Measurements from ENCODE around the gene GON4L.
"Not testable (repeated sequence)": the region's sequence is repeated elsewhere in the genome, so short reads cannot be mapped to it uniquely, and the experiment has no call there.

GON4L gene

DNA sequence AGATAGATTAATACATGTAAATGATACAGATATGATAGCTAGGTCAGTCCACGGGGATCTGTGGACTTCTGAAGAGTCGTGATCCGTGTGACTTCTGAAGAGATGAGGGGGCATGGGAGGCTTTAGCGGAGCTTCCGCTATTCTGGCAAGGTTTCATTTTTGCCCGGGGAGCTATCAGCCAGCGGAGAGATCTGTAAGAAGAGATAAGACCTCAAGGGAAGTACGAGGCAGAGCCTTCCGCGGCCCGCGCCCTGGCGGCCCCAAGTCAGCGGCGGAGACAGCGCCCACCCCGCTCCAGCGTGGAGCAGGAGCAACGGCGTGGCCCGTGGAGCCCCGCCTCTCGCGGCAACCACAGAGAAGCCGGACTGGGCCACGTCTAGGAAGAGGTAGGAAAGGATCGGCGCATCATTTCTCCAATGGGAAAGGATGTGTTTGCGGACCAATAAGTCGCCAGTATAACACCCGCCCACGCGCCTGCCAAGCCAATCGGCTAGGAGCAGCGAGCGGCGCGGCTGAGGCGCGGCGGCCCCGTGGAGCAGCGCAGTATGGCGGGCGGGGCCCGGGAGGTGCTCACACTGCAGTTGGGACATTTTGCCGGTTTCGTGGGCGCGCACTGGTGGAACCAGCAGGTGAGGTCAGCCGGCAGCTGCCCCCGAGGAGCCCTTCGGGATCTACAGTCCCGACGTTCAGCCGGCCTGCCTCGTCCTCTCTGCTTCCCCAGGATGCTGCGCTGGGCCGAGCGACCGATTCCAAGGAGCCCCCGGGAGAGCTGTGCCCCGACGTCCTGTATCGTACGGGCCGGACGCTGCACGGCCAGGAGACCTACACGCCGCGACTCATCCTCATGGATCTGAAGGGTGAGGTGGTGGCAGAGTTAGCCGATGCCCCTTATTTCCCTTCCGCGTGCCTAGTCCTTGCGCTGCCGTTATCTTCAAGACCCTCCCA, 111.5 kb downstream of the GON4L start:
- DNase-seq, result peak; percentile 94

GRCh38 chr1:155744711-155745283, 112.2 kb downstream of the GON4L start:
- DNase-seq, result no peak

DNA sequence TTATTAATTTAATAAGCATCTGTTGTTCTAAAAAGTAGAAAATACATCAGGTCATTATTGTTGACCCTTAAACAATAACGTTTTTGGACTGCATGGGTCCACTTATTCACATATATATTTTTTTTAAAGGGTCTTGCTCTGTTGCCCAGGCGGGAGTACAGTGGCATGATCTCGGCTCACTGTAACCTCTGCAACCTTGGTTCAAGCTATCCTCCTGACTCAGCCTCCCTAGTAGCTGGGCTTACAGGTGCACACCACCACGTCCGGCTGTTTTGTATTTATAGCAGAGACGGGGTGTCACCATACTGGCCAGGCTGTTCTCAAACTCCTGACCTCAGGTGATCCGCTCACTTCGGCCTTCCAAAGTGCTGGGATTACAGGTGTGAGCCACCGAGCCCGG, 115.1 kb downstream of the GON4L start:
- DNase-seq, result no peak

- no peak for DNase-seq
Observed at GRCh38 chr1:155740995-155741394, 116.0 kb downstream of the GON4L start.

GRCh38 chr1:155729031-155729898, 127.7 kb downstream of the GON4L start:
- no peak for DNase-seq

DNA sequence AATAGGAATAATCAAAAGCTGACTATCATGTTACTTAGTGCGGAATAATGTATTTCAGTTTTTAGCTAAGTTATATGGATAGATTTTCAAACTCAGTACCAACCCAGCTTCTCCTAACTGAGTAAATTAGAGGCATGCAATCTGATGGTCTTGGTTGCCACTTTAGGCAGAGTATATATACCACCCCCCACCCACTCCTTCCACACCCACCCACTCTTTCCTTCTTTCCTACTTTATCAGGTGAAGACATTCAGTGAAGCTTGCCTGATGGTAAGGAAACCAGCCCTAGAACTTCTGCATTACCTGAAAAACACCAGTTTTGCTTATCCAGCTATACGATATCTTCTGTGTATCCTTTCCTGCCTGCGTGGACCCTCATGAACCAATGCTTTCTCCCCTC, 131.9 kb downstream of the GON4L start:
- DNase-seq, result no peak

- DNase-seq, result no peak
Observed at GRCh38 chr1:155719703-155720102, 137.3 kb downstream of the GON4L start.

DNA sequence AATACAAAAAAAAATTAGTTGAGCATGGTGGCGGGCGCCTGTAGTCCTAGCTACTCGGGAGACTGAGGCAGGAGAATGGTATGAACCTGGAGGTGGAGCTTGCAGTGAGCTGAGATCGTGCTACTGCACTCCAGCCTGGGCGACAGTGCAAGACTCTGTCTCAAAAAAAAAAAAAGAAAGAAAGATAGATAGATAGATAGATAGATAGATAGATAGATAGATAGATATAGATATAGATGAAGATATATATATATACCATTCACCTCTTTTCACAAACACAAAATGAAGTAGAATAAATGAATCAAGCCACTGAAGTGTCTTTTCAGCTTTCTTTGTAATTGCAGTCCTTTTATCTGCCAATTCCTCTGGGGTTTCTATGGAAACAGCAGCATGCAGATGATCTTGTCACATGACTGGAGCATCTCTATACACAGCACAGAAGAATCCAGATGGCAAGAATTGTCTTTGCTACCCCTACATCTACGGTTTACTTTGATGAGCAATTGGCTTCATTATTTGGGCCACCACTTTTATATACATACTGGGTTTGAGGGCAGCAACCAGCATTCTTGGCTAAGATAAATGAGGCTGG, 138.4 kb downstream of the GON4L start:
- DNase-seq, result not testable (repeated sequence)

DNA sequence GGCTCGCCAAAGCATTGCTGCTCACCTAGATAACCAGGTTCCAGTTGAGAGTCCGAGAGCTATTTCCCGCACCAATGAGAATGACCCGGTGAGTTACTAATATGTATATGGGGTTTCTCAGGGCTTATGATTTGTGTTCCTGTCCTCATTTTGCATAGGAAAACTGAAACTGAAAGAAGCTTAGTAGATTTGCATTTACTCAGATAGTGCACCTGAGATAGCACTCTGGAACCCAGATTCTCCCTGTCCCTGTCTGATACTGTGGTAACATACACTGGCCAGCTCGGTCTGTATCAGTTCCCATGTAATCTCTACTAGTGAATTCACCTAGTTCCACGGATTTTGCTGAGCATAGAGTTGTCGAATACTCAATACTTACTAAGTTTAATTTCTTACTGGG, 140.0 kb downstream of the GON4L start:
- no peak for DNase-seq

- no peak for DNase-seq
Observed at GRCh38 chr1:155715777-155716176, 141.2 kb downstream of the GON4L start.

GRCh38 chr1:155715056-155715455, 142.0 kb downstream of the GON4L start:
- not testable (repeated sequence) for DNase-seq

DNA sequence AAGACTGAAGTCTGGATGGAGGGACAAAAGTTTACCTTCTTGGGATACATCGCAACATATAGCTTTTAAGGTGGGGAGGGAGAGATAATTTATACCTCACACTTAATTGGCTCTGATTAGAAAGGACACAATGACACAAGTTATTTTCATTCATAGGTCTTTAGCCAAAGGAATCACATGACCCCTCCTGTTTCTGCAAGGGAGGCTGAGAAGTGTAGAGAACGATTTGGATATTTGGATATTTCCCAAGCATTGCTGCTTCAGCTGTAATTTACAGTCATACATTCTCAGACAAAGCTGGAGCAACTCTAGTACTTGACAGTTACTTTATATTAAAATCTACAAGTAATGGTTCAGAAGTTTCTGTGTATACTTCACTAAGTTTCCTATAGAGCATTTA, 143.9 kb downstream of the GON4L start:
- no peak for DNase-seq

DNA sequence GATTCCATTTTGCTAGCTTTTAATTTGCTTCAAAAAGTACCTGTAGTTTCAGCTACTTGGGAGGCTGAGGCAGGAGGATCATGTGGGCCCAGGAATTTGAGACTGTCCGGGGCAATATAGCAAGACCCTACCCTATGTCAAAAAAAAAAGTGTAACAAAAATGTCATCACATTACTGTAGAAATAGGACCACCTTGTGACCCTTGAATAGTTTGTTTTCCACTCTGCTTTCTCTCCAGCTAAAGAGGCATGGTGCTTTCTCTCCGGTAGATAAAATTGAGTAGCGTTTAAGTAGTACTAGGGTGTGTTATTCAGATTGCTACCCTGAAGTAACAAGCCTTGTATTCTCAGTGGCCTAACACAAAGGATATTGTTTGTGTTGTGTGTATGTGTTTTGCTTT, 144.4 kb downstream of the GON4L start:
- not testable (repeated sequence) for DNase-seq

DNA sequence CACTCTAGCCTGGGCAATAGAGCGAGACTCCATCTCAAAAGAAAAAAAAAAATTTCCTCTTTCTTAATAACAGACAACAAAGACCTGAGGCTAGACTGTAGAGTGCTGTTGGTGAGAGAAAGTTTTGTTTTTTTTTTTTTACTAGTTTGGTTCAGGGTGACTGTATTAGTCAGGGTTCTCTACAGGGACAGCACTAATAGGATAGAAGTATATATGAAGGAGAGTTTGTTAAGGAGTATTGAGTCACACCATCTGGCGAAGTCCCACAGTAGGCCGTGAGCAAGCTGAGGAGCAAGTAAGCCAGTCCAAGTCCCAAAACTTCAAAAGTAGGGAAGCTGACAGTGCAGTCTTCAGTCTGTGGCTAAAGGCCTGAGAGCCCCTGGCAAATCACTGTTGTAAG, 145.6 kb downstream of the GON4L start:
- DNase-seq, result not testable (repeated sequence)

GRCh38 chr1:155709391-155709790, 147.6 kb downstream of the GON4L start:
- DNase-seq, result no peak

- no peak for DNase-seq
Observed at GRCh38 chr1:155706139-155706538, 150.9 kb downstream of the GON4L start.

DNA sequence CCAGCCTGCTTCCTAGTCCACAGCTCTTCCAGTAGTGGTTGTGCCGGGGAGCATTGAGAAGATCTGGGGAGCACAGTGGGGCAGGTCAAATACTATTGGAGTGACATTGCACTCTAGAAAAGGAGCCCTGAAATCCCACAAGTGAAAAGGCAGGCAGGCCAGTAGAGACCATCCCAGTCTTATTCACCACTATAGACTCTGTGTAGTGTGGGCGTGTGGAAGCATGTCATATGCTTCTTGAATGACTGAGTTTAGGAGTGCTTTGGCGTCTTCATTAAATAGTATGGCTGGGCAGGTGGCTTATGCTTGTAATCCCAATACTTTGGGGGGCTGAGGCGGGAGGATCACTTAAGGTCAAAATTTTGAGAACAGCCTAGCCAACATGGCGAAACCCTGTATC, 152.6 kb downstream of the GON4L start:
- DNase-seq, result not testable (repeated sequence)

- no peak for DNase-seq
Observed at GRCh38 chr1:155703216-155703615, 153.8 kb downstream of the GON4L start.

GRCh38 chr1:155701675-155702074, 155.3 kb downstream of the GON4L start:
- not testable (repeated sequence) for DNase-seq
